GM19193 (cell line): Measurements from ENCODE around the gene CEP85.

ENCODE experiments used
- POLR2A ChIP-seq: IDR thresholded peaks from 4 replicates; pipeline ENCODE4 v1.6.1; 2011; ENCODE audit not compliant: insufficient read depth, insufficient read length; ENCODE audit errors: extremely low read depth

CEP85 gene

GRCh38 chr1:26233903-26234643 lies at the start of gene CEP85:
Gene CEP85, plus strand, starts transcription at chr1:26234200. Its CDS starts 5,584 bp downstream, at chr1:26239784.
- peak; percentile 88 for TF ChIP-seq POLR2A

GRCh38 chr1:26184883-26185282 lies 49.1 kb upstream of the CEP85 start:
- TF ChIP-seq POLR2A: no peak

GRCh38 chr1:26187882-26188281 lies 46.1 kb upstream of the CEP85 start:
- TF ChIP-seq POLR2A: no peak

GRCh38 chr1:26188477-26188876 lies 45.5 kb upstream of the CEP85 start:
- TF ChIP-seq POLR2A: no peak

GRCh38 chr1:26189331-26189730 lies 44.7 kb upstream of the CEP85 start:
- no peak for TF ChIP-seq POLR2A

- no peak for TF ChIP-seq POLR2A
These were observed 44.2 kb upstream of the CEP85 start for GRCh38 chr1:26189751-26190275.

GRCh38 chr1:26190373-26190987 lies 43.5 kb upstream of the CEP85 start, which contains the start of gene CATSPER4:
Gene CATSPER4, plus strand, starts transcription at chr1:26190602. Its CDS starts 26 bp downstream, at chr1:26190628.
- no peak for TF ChIP-seq POLR2A

- TF ChIP-seq POLR2A: no peak
These were observed 42.3 kb upstream of the CEP85 start for GRCh38 chr1:26191739-26192138.

GRCh38 chr1:26195805-26196204 lies 38.2 kb upstream of the CEP85 start:
- no peak for TF ChIP-seq POLR2A

- no peak for TF ChIP-seq POLR2A
These were observed 36.7 kb upstream of the CEP85 start for GRCh38 chr1:26197301-26197700.

GRCh38 chr1:26197813-26198212 lies 36.2 kb upstream of the CEP85 start:
- TF ChIP-seq POLR2A: no peak

- no peak for TF ChIP-seq POLR2A
These were observed 33.6 kb upstream of the CEP85 start for GRCh38 chr1:26200413-26200812.

GRCh38 chr1:26203642-26204318 lies 30.2 kb upstream of the CEP85 start:
- no peak for TF ChIP-seq POLR2A

GRCh38 chr1:26210147-26210870 lies 23.7 kb upstream of the CEP85 start:
- no peak for TF ChIP-seq POLR2A

- TF ChIP-seq POLR2A: no peak
These were observed 21.3 kb upstream of the CEP85 start for GRCh38 chr1:26212726-26213125.

GRCh38 chr1:26213335-26213905 lies 20.6 kb upstream of the CEP85 start:
- TF ChIP-seq POLR2A: no peak
